Measurements from ENCODE around the gene B3GALT6.

Gene B3GALT6

DNA sequence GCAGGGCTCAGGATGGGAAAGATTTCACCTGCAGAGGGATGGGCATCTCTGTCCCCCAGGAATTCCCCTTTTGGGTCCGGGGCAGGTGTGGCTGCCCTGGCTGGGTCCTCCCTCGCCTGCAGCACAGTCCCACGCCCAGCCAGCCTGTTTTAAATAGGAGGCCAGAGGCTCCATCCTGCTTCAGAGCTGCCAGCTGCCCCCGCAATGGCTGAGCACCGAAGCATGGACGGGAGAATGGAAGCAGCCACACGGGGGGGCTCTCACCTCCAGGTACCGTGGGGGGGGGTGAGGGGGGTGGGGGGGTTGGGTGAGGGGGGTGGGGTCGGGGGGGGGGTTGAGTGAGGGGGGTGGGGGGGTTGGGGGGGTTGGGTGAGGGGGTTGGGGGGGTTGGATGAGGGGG is 51.8 kb downstream of the B3GALT6 start:
- TF ChIP-seq L3MBTL2 (conservative IDR thresholded peaks at IDR 0.05), result no peak
- TF ChIP-seq SP1 (IDR thresholded peaks at IDR 0.05), result no peak
- no peak for TF ChIP-seq SUZ12 (IDR thresholded peaks at IDR 0.05)
- TF ChIP-seq FOXM1 (IDR thresholded peaks at IDR 0.05; ENCODE audit: borderline replicate concordance), result no peak
- TF ChIP-seq BHLHE40 (IDR thresholded peaks at IDR 0.05; ENCODE audit: borderline replicate concordance), result no peak
- no peak for TF ChIP-seq ZNF384 (IDR thresholded peaks at IDR 0.05)
- no peak for TF ChIP-seq LEF1 (IDR thresholded peaks at IDR 0.05; ENCODE audit: borderline replicate concordance)
- TF ChIP-seq NFRKB (IDR thresholded peaks at IDR 0.05), result no peak
- TF ChIP-seq CTBP1 (IDR thresholded peaks at IDR 0.05; ENCODE audit: borderline replicate concordance), result no peak
- TF ChIP-seq, protein P1, sequence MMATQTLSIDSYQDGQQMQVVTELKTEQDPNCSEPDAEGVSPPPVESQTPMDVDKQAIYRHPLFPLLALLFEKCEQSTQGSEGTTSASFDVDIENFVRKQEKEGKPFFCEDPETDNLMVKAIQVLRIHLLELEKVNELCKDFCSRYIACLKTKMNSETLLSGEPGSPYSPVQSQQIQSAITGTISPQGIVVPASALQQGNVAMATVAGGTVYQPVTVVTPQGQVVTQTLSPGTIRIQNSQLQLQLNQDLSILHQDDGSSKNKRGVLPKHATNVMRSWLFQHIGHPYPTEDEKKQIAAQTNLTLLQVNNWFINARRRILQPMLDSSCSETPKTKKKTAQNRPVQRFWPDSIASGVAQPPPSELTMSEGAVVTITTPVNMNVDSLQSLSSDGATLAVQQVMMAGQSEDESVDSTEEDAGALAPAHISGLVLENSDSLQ (IDR thresholded peaks at IDR 0.05), result no peak
- no peak for TF ChIP-seq ARNT (IDR thresholded peaks at IDR 0.05)
- TF ChIP-seq TARDBP (IDR thresholded peaks at IDR 0.05), result no peak
- TF ChIP-seq ELF4 (IDR thresholded peaks at IDR 0.05), result no peak
- TF ChIP-seq FOXA1 (IDR thresholded peaks at IDR 0.05), result no peak
- no peak for TF ChIP-seq HDGF (IDR thresholded peaks at IDR 0.05; ENCODE audit: borderline replicate concordance)
- no peak for TF ChIP-seq FOXK2 (IDR thresholded peaks at IDR 0.05)
- ChIA-PET POLR2A (no interaction called here), CTCF (no interaction called here)
- peak; percentile 45 for DNase-seq (ENCODE audit: extremely low spot score)

Data from HEK293T (cell line).